ENCODE measurements around the gene TRPV5.
"Not testable (repeated sequence)": the region's sequence is repeated elsewhere in the genome, so short reads cannot be mapped to it uniquely, and the experiment has no call there.

The TRPV5 gene

GRCh38 chr7:142933624-142934023 lies at the start of gene TRPV5:
TSS of gene TRPV5 (minus strand) at chr7:142933746. CDS start at chr7:142933459, 287 bp downstream.
- Mint-ChIP-seq H3K27me3 (no peaks in the 10 kb centered on the region), H3K9me3 (ENCODE audit: low read depth) (no peaks in the 10 kb centered on the region), H3K36me3 (no peaks in the 10 kb centered on the region), H3K27ac (no peak within 1 kb of the TSS), H3K4me1 (ENCODE audit: low read depth) (no peaks in the 10 kb centered on the region), H3K4me3 (no peak within 1 kb of the TSS)

- H3K9me3 Mint-ChIP-seq (ENCODE audit: low read depth): peaks cover 15% of the 10 kb centered on the region
- H3K27me3 Mint-ChIP-seq; H3K36me3 Mint-ChIP-seq; H3K4me1 Mint-ChIP-seq (ENCODE audit: low read depth); H3K4me3 Mint-ChIP-seq; H3K27ac Mint-ChIP-seq: not testable (repeated sequence)
Observed at GRCh38 chr7:142978402-142978801, 44.9 kb upstream of the TRPV5 start.

- Mint-ChIP-seq H3K4me3 (no peak overlapping the region), H3K27me3 (peaks cover 7% of the 10 kb centered on the region), H3K4me1 (ENCODE audit: low read depth) (no peaks in the 10 kb centered on the region), H3K36me3 (no peaks in the 10 kb centered on the region), H3K9me3 (ENCODE audit: low read depth) (peaks cover 4% of the 10 kb centered on the region), H3K27ac (no peak overlapping the region)
Observed at GRCh38 chr7:142974626-142975025, 41.1 kb upstream of the TRPV5 start.

GRCh38 chr7:142969183-142969582 lies 35.6 kb upstream of the TRPV5 start:
- Mint-ChIP-seq H3K9me3 (ENCODE audit: low read depth) (no peaks in the 10 kb centered on the region), H3K27me3 (peaks cover 19% of the 10 kb centered on the region), H3K36me3 (no peaks in the 10 kb centered on the region), H3K4me3 (no peak overlapping the region), H3K27ac (no peak overlapping the region), H3K4me1 (ENCODE audit: low read depth) (no peaks in the 10 kb centered on the region)

- H3K36me3 Mint-ChIP-seq: no peaks in the 10 kb centered on the region
- H3K27me3 Mint-ChIP-seq: peaks cover 21% of the 10 kb centered on the region
- H3K4me3 Mint-ChIP-seq: no peak overlapping the region
- no peak overlapping the region for H3K27ac Mint-ChIP-seq
- H3K4me1 Mint-ChIP-seq (ENCODE audit: low read depth): no peaks in the 10 kb centered on the region
- no peaks in the 10 kb centered on the region for H3K9me3 Mint-ChIP-seq (ENCODE audit: low read depth)
Observed at GRCh38 chr7:142968229-142968628, 34.7 kb upstream of the TRPV5 start.

- peaks cover 13% of the 10 kb centered on the region for H3K27me3 Mint-ChIP-seq
Observed at GRCh38 chr7:142964502-142965246, 31.1 kb upstream of the TRPV5 start.

GRCh38 chr7:142963993-142964392 lies 30.4 kb upstream of the TRPV5 start:
- peaks cover 13% of the 10 kb centered on the region for H3K27me3 Mint-ChIP-seq
- H3K4me3 Mint-ChIP-seq: no peak overlapping the region
- H3K4me1 Mint-ChIP-seq (ENCODE audit: low read depth): no peaks in the 10 kb centered on the region
- H3K36me3 Mint-ChIP-seq: no peaks in the 10 kb centered on the region
- H3K9me3 Mint-ChIP-seq (ENCODE audit: low read depth): no peaks in the 10 kb centered on the region
- H3K27ac Mint-ChIP-seq: no peak overlapping the region

More at GRCh38 chr7:142964502-142965246, 31.1 kb upstream of the TRPV5 start:
- Mint-ChIP-seq H3K4me1 (ENCODE audit: low read depth) (no peaks in the 10 kb centered on the region), H3K4me3 (no peak overlapping the region), H3K27ac (no peak overlapping the region), H3K9me3 (ENCODE audit: low read depth) (no peaks in the 10 kb centered on the region), H3K36me3 (no peaks in the 10 kb centered on the region)

GRCh38 chr7:142962991-142963390 lies 29.4 kb upstream of the TRPV5 start:
- H3K4me3 Mint-ChIP-seq: no peak overlapping the region
- H3K27ac Mint-ChIP-seq: no peak overlapping the region
- no peaks in the 10 kb centered on the region for H3K9me3 Mint-ChIP-seq (ENCODE audit: low read depth)
- peaks cover 14% of the 10 kb centered on the region for H3K27me3 Mint-ChIP-seq
- no peaks in the 10 kb centered on the region for H3K36me3 Mint-ChIP-seq
- H3K4me1 Mint-ChIP-seq (ENCODE audit: low read depth): no peaks in the 10 kb centered on the region

- Mint-ChIP-seq H3K4me3 (no peak within 1 kb of the TSS), H3K4me1 (ENCODE audit: low read depth) (no peaks in the 10 kb centered on the region), H3K27me3 (peaks cover 13% of the 10 kb centered on the region), H3K9me3 (ENCODE audit: low read depth) (no peaks in the 10 kb centered on the region), H3K27ac (no peak within 1 kb of the TSS), H3K36me3 (no peaks in the 10 kb centered on the region)
Observed at GRCh38 chr7:142961973-142962926, 28.7 kb upstream of the TRPV5 start, which contains the start of gene KEL. TSS of gene KEL (minus strand) at chr7:142962363. CDS start at chr7:142962206, 157 bp downstream.

- Mint-ChIP-seq H3K36me3 (peaks cover 2% of the 10 kb centered on the region), H3K27me3 (peaks cover 8% of the 10 kb centered on the region), H3K9me3 (ENCODE audit: low read depth) (peaks cover 4% of the 10 kb centered on the region), H3K4me1 (ENCODE audit: low read depth) (no peaks in the 10 kb centered on the region), H3K4me3 (no peak overlapping the region), H3K27ac (no peak overlapping the region)
Observed at GRCh38 chr7:142961595-142961972, 28.0 kb upstream of the TRPV5 start.

GRCh38 chr7:142960955-142961512 lies 27.5 kb upstream of the TRPV5 start:
- peaks cover 4% of the 10 kb centered on the region for H3K36me3 Mint-ChIP-seq
- H3K9me3 Mint-ChIP-seq (ENCODE audit: low read depth): peaks cover 10% of the 10 kb centered on the region
- no peak overlapping the region for H3K4me3 Mint-ChIP-seq
- no peaks in the 10 kb centered on the region for H3K4me1 Mint-ChIP-seq (ENCODE audit: low read depth)
- peaks cover 8% of the 10 kb centered on the region for H3K27me3 Mint-ChIP-seq
- no peak overlapping the region for H3K27ac Mint-ChIP-seq

GRCh38 chr7:142959202-142959601 lies 25.7 kb upstream of the TRPV5 start:
- Mint-ChIP-seq H3K36me3 (peaks cover 6% of the 10 kb centered on the region), H3K9me3 (ENCODE audit: low read depth) (peaks cover 20% of the 10 kb centered on the region), H3K4me1 (ENCODE audit: low read depth) (no peaks in the 10 kb centered on the region), H3K4me3 (no peak overlapping the region), H3K27ac (no peak overlapping the region), H3K27me3 (peaks cover 3% of the 10 kb centered on the region)

GRCh38 chr7:142957723-142958122 lies 24.2 kb upstream of the TRPV5 start:
- H3K4me3 Mint-ChIP-seq: no peak overlapping the region
- H3K27me3 Mint-ChIP-seq: peaks cover 2% of the 10 kb centered on the region
- H3K4me1 Mint-ChIP-seq (ENCODE audit: low read depth): no peaks in the 10 kb centered on the region
- H3K27ac Mint-ChIP-seq: no peak overlapping the region
- peaks cover 6% of the 10 kb centered on the region for H3K36me3 Mint-ChIP-seq
- H3K9me3 Mint-ChIP-seq (ENCODE audit: low read depth): peaks cover 26% of the 10 kb centered on the region

- Mint-ChIP-seq H3K4me3 (no peak overlapping the region), H3K36me3 (peaks cover 6% of the 10 kb centered on the region)
Observed at GRCh38 chr7:142956951-142957623, 23.5 kb upstream of the TRPV5 start.

More at GRCh38 chr7:142956951-142957623, 23.5 kb upstream of the TRPV5 start:
- Mint-ChIP-seq H3K27me3 (peaks cover 2% of the 10 kb centered on the region), H3K4me1 (ENCODE audit: low read depth) (no peaks in the 10 kb centered on the region), H3K27ac (no peak overlapping the region), H3K9me3 (ENCODE audit: low read depth) (peaks cover 26% of the 10 kb centered on the region)

Measured in activated naive CD8-positive, alpha-beta T cell (primary cell).